Heart right ventricle (tissue), 16 donors: ENCODE data around the gene FBXO45. TPM values are rescaled to one million over a fixed set of nuclear protein-coding genes. Genes with fewer than 3 reads are reported as not detected.
"Not testable (repeated sequence)": the region's sequence is repeated elsewhere in the genome, so short reads cannot be mapped to it uniquely, and the experiment has no call there.

Experiments
- ATAC-seq, 8 donors: fragments of 200-7000 bp; cut with Tn5 transposase; one replicate each; pipeline ENCODE4 v1.9.1; 2020; ENCODE audit warnings: mild to moderate bottlenecking in 8 of 8, moderate library complexity in 8 of 8, moderate number of reproducible peaks in 1 of 8
- DNase-seq, 2 donors: peaks; one replicate each; pipeline ENCODE4 v3.0.0-alpha.2; 2020
- H3K27ac ChIP-seq, 10 donors: fragments of 200-600 bp; sonication (generic) in 2 of 10; one replicate each; pipeline versions ENCODE4 v1.5.0 to v1.8.0; 2020 to 2022; ENCODE audit warnings: mild to moderate bottlenecking in 3 of 10
- H3K27me3 ChIP-seq, 7 donors: fragments of 200-600 bp; one replicate each; pipeline ENCODE4 v1.8.0; 2021 to 2022; ENCODE audit warnings: mild to moderate bottlenecking in 2 of 7
- H3K36me3 ChIP-seq, 9 donors: fragments of 200-600 bp; sonication (generic) in 1 of 9; one replicate each; pipeline versions ENCODE4 v1.5.0 to v1.8.0; 2020 to 2022; ENCODE audit warnings: mild to moderate bottlenecking in 2 of 9
- H3K4me1 ChIP-seq, 9 donors: fragments of 200-600 bp; sonication (generic) in 1 of 9; one replicate each; pipeline versions ENCODE4 v1.5.0 to v1.8.0; 2020 to 2022; ENCODE audit warnings: mild to moderate bottlenecking in 4 of 9
- H3K4me3 ChIP-seq, 10 donors: fragments of 200-600 bp; sonication (generic) in 2 of 10; one replicate each; pipeline versions ENCODE4 v1.5.0 to v1.8.0; 2020 to 2022; ENCODE audit warnings: mild to moderate bottlenecking in 7 of 10, moderate library complexity in 2 of 10
- H3K9me3 ChIP-seq, 11 donors: fragments of 200-600 bp in 10 of 11; sonication (generic) in 2 of 11; one replicate each; pipeline versions ENCODE4 v1.5.0 to v1.8.0; 2013 to 2022; ENCODE audit warnings: mild to moderate bottlenecking in 2 of 11, control low read depth in 1 of 11, moderate library complexity in 1 of 11
- WGBS, 2 donors: extraction: QIAGEN DNeasy Blood & Tissue Kit; methylation state at CpG; one replicate each; pipeline ENCODE4 v1.1.7; 2013; ENCODE audit warnings: inconsistent platforms in 1 of 2; 5-methylcytosine and 5-hydroxymethylcytosine counted together
- intact Hi-C, 10 donors: fragments of 100-400 bp; cut with DNase I; formaldehyde crosslinking; loops; one replicate each; pipeline versions ENCODE4 v1.11.1 to v1.14.2; 2022
- polyA plus RNA-seq, 2 donors: library from polyadenylated mRNA; stranded (reverse); fragments of 200-250 nt; gene quantifications; one replicate each; pipeline ENCODE4 v1.2.3, GENCODE V29; 2013
- total RNA-seq, 10 donors: library from RNA; stranded (reverse); fragmentation: NEBNext Ultra II Directional in 3 of 10; extraction: Animal tissue kit (Norgen Biotek cat#: 25700) in 3 of 10; gene quantifications; one replicate each; pipeline versions ENCODE4 v1.2.1 to v1.2.4, GENCODE V29; 2021 to 2023
- TF ChIP-seq, protein P1 (sequence below), 9 donors: fragments of 200-600 bp; sonication (generic) in 2 of 9; IDR thresholded peaks; one replicate each; pipeline versions ENCODE4 v1.5.0 to v1.8.0; 2021 to 2022; ENCODE audit warnings: antibody characterized with exemption in 9 of 9, mild to moderate bottlenecking in 5 of 9, moderate library complexity in 1 of 9
- donor health status: Arrhythmogenic right ventricular cardiomyopathy.
- donor health status: ischemic (EF 13 %, LVEDD 7.1; RV severe dilation, severe dysfunction).
- donor health status: healthy with polysubstance abuse.
- donor health status: DM: no; HTN: yes; CAD: no.
- donor health status: DM: no; HTN: no; CAD: no.
- donor health status: ischemic (EF 25% LVEDD 6.9; RV normal size, moderate dysfunction).
- donor health status: ischemic (EF 25% LVEDD 5.7; RV mildly dilated, moderate dysfunction).
- donor health status: healthy.
- donor health status: DM: yes; HTN: yes; CAD: no.
- donor health status: Ischemic cardiomyopathy.
- donor health status: ischemic (EF 35%, LVEDD 5.7; RV mildly dilated, moderate dysfunction).
- donor health status: nonischemic (EF 11% LVEDD 7.7; RV severe dilation, severe dysfunction).
- donor health status: DM: yes; HTN: yes; CAD: no.
- donor health status: PGD.
- donor health status: ischemic (EF 29% LVEDD 5.4; RV normal size, mild dysfunction).
- donor health status: nonischemic (EF 23%, LVEDD 6.1; RV moderate dilation, normal function).

FBXO45 gene
- total and polyA plus RNA-seq, 12 donors, result 2.0 to 10.2 (median 5.8) TPM

- peak overlapping the region; percentile 67 to 96 (median 79) for H3K4me3 ChIP-seq
- intact Hi-C loops, result loop anchor here in 1 of 10 donors (10.0 kb wide), 1 partner anchor 376 kb away; the partner anchor contains the start of gene NCBP2
- H3K36me3 ChIP-seq, result peaks cover 0 to 26% (median 0%) of the 10 kb centered on the region in 9 donors
- H3K4me1 ChIP-seq, result peaks cover 3 to 53% (median 28%) of the 10 kb centered on the region in 9 donors
- DNase-seq, result peak in 1 of 2 donors; percentile 31
- TF ChIP-seq, protein P1, sequence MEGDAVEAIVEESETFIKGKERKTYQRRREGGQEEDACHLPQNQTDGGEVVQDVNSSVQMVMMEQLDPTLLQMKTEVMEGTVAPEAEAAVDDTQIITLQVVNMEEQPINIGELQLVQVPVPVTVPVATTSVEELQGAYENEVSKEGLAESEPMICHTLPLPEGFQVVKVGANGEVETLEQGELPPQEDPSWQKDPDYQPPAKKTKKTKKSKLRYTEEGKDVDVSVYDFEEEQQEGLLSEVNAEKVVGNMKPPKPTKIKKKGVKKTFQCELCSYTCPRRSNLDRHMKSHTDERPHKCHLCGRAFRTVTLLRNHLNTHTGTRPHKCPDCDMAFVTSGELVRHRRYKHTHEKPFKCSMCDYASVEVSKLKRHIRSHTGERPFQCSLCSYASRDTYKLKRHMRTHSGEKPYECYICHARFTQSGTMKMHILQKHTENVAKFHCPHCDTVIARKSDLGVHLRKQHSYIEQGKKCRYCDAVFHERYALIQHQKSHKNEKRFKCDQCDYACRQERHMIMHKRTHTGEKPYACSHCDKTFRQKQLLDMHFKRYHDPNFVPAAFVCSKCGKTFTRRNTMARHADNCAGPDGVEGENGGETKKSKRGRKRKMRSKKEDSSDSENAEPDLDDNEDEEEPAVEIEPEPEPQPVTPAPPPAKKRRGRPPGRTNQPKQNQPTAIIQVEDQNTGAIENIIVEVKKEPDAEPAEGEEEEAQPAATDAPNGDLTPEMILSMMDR (IDR thresholded peaks at IDR 0.05), result no peak
- H3K27ac ChIP-seq, result peak overlapping the region; percentile 61 to 91 (median 84)
- no peaks in the 10 kb centered on the region for H3K27me3 ChIP-seq
- no peaks in the 10 kb centered on the region for H3K9me3 ChIP-seq
- WGBS, 2 donors, result 1% methylated on average over 42 to 44 of the region's 44 CpGs
- ATAC-seq, result peak in 1 of 8 donors; percentile 5
These were observed 600 bp downstream of the FBXO45 start for GRCh38 chr3:196569003-196569516.

GRCh38 chr3:196570332-196570731, 1.9 kb downstream of the FBXO45 start:
- H3K27ac ChIP-seq, ATAC-seq, H3K9me3 ChIP-seq, intact Hi-C loops, H3K27me3 ChIP-seq, DNase-seq: not testable (repeated sequence)
- peaks cover 3 to 61% (median 28%) of the 10 kb centered on the region in 9 donors for H3K4me1 ChIP-seq
- H3K36me3 ChIP-seq, result peaks cover 0 to 17% (median 0%) of the 10 kb centered on the region in 9 donors
- WGBS, 2 donors, result 93 to 96% methylated on average over 13 of the region's 13 CpGs
- peak overlapping the region in 1 of 10 donors; percentile 96 for H3K4me3 ChIP-seq

DNA sequence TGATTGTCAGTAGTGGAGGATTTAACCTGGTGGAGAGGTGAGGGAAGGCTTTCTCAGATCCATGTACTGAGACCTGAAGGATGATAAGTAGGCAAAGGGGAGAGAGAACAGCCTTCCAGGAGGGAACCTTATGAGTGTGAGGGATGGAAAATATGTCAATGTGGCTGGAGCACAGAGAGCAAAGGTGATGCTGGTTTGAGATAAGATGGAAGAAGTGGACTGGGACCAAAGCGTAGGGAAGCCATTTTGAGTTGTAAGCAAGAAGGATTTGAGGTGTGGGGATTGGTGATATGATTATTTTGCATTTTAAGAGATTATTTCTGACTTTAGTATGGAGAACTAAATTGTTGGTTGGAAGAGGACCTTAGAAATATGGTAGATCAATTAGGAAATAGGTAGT, 3.9 kb downstream of the FBXO45 start:
- ATAC-seq (no peak), DNase-seq (no peak)
- TF ChIP-seq, protein P1 (IDR thresholded peaks at IDR 0.05), result no peak
- intact Hi-C loops, result no loop called here
- Histone ChIP-seq H3K27me3 (no peaks in the 10 kb centered on the region), H3K4me1 (peaks cover 3 to 61% (median 27%) of the 10 kb centered on the region in 9 donors), H3K36me3 (peaks cover 0 to 2% (median 0%) of the 10 kb centered on the region in 9 donors), H3K9me3 (no peaks in the 10 kb centered on the region), H3K27ac (no peak overlapping the region), H3K4me3 (no peak overlapping the region)
- WGBS, 2 donors, result 4 to 64% methylated on average over 1 of the region's 1 CpG

- ATAC-seq (no peak), DNase-seq (no peak)
- Histone ChIP-seq H3K27me3 (no peaks in the 10 kb centered on the region), H3K36me3 (peaks cover 0 to 79% (median 6%) of the 10 kb centered on the region in 9 donors), H3K4me1 (no peaks in the 10 kb centered on the region), H3K27ac (no peak overlapping the region), H3K9me3 (no peaks in the 10 kb centered on the region), H3K4me3 (no peak overlapping the region)
- intact Hi-C loops, result no loop called here
- TF ChIP-seq, protein P1 (IDR thresholded peaks at IDR 0.05), result no peak
- WGBS, 2 donors, result 80% methylated on average over 3 of the region's 3 CpGs
These were observed 16.7 kb downstream of the FBXO45 start for GRCh38 chr3:196585044-196585757.

DNA sequence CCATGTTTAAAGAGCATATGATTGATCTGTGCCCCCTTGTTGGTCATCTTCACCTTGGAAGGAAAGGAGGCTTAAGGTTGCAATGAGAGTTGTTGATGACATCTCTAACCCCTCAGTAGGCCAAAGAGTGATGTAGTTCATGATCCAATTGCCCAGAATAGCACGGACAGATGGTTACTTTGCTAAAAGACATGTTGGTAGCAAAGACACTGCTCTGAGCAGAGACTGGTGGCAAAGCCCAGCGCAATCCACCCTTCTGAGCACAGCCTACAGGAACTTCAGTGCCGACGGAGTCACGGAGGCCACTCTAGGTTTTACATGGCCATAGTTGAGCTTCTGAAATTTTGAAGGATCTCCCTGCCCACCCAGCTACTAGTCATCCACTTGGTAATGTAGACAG, 21.8 kb downstream of the FBXO45 start:
- H3K27ac ChIP-seq, result no peak overlapping the region
- TF ChIP-seq, protein P1 (IDR thresholded peaks at IDR 0.05), result no peak
- H3K36me3 ChIP-seq, result peaks cover 0 to 32% (median 3%) of the 10 kb centered on the region in 9 donors
- intact Hi-C loops, result no loop called here
- no peaks in the 10 kb centered on the region for H3K4me1 ChIP-seq
- no peak for DNase-seq
- WGBS, 2 donors, result 81 to 93% methylated on average over 5 of the region's 5 CpGs
- H3K9me3 ChIP-seq, result no peaks in the 10 kb centered on the region
- H3K27me3 ChIP-seq, result peaks cover 0 to 15% (median 6%) of the 10 kb centered on the region in 7 donors
- H3K4me3 ChIP-seq, result no peak overlapping the region
- ATAC-seq, result peak in 1 of 8 donors; percentile 55
